Natural killer cell treated with Interleukin-12 subunit alpha and Interleukin-12 subunit beta and Interleukin-15 and Interleukin-18, amount 100 ng/mL, for 72 hours (primary cell): ENCODE data around the gene FMN1. TPM values are rescaled to one million over a fixed set of nuclear protein-coding genes. Genes with fewer than 3 reads are reported as not detected.

Experiments
- ATAC-seq, 2 donors: fragments of 150-1000 bp; cut with Tn5 transposase in 1 of 2; sonication (Bioruptor Pico), chemical (Tn5 transposase) in 1 of 2; 2 replicates each; pipeline ENCODE4 v1.10.0; 2021
- DNase-seq: peaks from one replicate; pipeline ENCODE4 v3.0.0; 2022; ENCODE audit warnings: low spot score
- H3K27ac Mint-ChIP-seq, 2 donors: 1 replicate in 1 of 2; 2 replicates in 1 of 2; pipeline ENCODE4 v1.8.0; 2022; ENCODE audit warnings: mixed read lengths in 2 of 2, mild to moderate bottlenecking in 1 of 2, moderate library complexity in 1 of 2
- H3K27me3 Mint-ChIP-seq, 2 donors: 1 replicate in 1 of 2; 2 replicates in 1 of 2; pipeline ENCODE4 v1.8.0; 2022; ENCODE audit warnings: mixed read lengths in 2 of 2
- H3K36me3 Mint-ChIP-seq: one replicate; pipeline ENCODE4 v1.8.0; 2022; ENCODE audit warnings: mixed read lengths
- H3K4me1 Mint-ChIP-seq, 2 donors: 1 replicate in 1 of 2; 2 replicates in 1 of 2; pipeline ENCODE4 v1.8.0; 2022; ENCODE audit warnings: low read depth in 2 of 2, mixed read lengths in 2 of 2, mild to moderate bottlenecking in 1 of 2
- H3K4me3 Mint-ChIP-seq: one replicate; pipeline ENCODE4 v1.8.0; 2022; ENCODE audit warnings: mixed read lengths
- H3K9me3 Mint-ChIP-seq: 2 replicates; pipeline ENCODE4 v1.8.0; 2022; ENCODE audit warnings: mixed read lengths
- total RNA-seq, 2 donors: library from RNA; stranded (reverse); gene quantifications; one replicate each; pipeline ENCODE4 v1.2.3, GENCODE V29; 2022

Gene FMN1
- total RNA-seq, 2 donors from 2014 or later = 0.55 to 2.6 TPM

GRCh38 chr15:33157371-33158037, 37.0 kb downstream of the FMN1 start:
- H3K4me1 Mint-ChIP-seq = peaks cover 0 to 7% of the 10 kb centered on the region in 2 donors

GRCh38 chr15:33155691-33156420, 38.7 kb downstream of the FMN1 start:
- no peak for ATAC-seq
- H3K4me1 Mint-ChIP-seq = peaks cover 0 to 7% of the 10 kb centered on the region in 2 donors
- H3K9me3 Mint-ChIP-seq = no peaks in the 10 kb centered on the region
- no peak overlapping the region for H3K4me3 Mint-ChIP-seq
- peaks cover 23 to 24% of the 10 kb centered on the region in 2 donors for H3K27me3 Mint-ChIP-seq
- no peak for DNase-seq
- H3K27ac Mint-ChIP-seq = no peak overlapping the region
- H3K36me3 Mint-ChIP-seq = no peaks in the 10 kb centered on the region

More at GRCh38 chr15:33157371-33158037, 37.0 kb downstream of the FMN1 start:
- no peak for DNase-seq
- no peak for ATAC-seq
- Mint-ChIP-seq H3K27me3 (peaks cover 33% of the 10 kb centered on the region in 2 donors), H3K4me3 (no peak overlapping the region), H3K36me3 (no peaks in the 10 kb centered on the region), H3K9me3 (no peaks in the 10 kb centered on the region), H3K27ac (no peak overlapping the region)

- DNase-seq = no peak
- H3K27ac Mint-ChIP-seq = no peak overlapping the region
These were observed 40.0 kb downstream of the FMN1 start for GRCh38 chr15:33154351-33155166.

GRCh38 chr15:33153548-33153947, 41.0 kb downstream of the FMN1 start:
- no peak for DNase-seq
- no peak overlapping the region for H3K27ac Mint-ChIP-seq
- H3K36me3 Mint-ChIP-seq = no peaks in the 10 kb centered on the region
- peaks cover 5 to 6% of the 10 kb centered on the region in 2 donors for H3K4me1 Mint-ChIP-seq
- no peak overlapping the region for H3K4me3 Mint-ChIP-seq
- no peaks in the 10 kb centered on the region for H3K9me3 Mint-ChIP-seq
- no peak for ATAC-seq
- peaks cover 5 to 15% of the 10 kb centered on the region in 2 donors for H3K27me3 Mint-ChIP-seq

More at GRCh38 chr15:33154351-33155166, 40.0 kb downstream of the FMN1 start:
- Mint-ChIP-seq H3K9me3 (no peaks in the 10 kb centered on the region), H3K4me3 (no peak overlapping the region), H3K27me3 (peaks cover 15 to 18% of the 10 kb centered on the region in 2 donors), H3K4me1 (peaks cover 0 to under 1% of the 10 kb centered on the region in 2 donors), H3K36me3 (no peaks in the 10 kb centered on the region)
- ATAC-seq = peak in 1 of 2 donors; percentile 28

- Mint-ChIP-seq H3K27me3 (peaks cover 0 to 12% of the 10 kb centered on the region in 2 donors), H3K4me1 (peaks cover 12 to 14% of the 10 kb centered on the region in 2 donors), H3K9me3 (no peaks in the 10 kb centered on the region), H3K27ac (no peak overlapping the region), H3K36me3 (no peaks in the 10 kb centered on the region), H3K4me3 (no peak overlapping the region)
- ATAC-seq (no peak), DNase-seq (no peak)
These were observed 41.9 kb downstream of the FMN1 start for GRCh38 chr15:33152502-33153109.

GRCh38 chr15:33150971-33151370, 43.5 kb downstream of the FMN1 start:
- Mint-ChIP-seq H3K36me3 (no peaks in the 10 kb centered on the region), H3K9me3 (no peaks in the 10 kb centered on the region), H3K4me1 (peaks cover 12 to 18% of the 10 kb centered on the region in 2 donors), H3K27ac (no peak overlapping the region), H3K27me3 (peaks cover 0 to 12% of the 10 kb centered on the region in 2 donors), H3K4me3 (no peak overlapping the region)
- ATAC-seq (no peak), DNase-seq (no peak)

GRCh38 chr15:33150431-33150941, 44.0 kb downstream of the FMN1 start:
- no peaks in the 10 kb centered on the region for H3K9me3 Mint-ChIP-seq
- no peak overlapping the region for H3K4me3 Mint-ChIP-seq
- peaks cover 12 to 18% of the 10 kb centered on the region in 2 donors for H3K4me1 Mint-ChIP-seq
- H3K36me3 Mint-ChIP-seq = no peaks in the 10 kb centered on the region
- ATAC-seq (no peak), DNase-seq (no peak)
- no peak overlapping the region for H3K27ac Mint-ChIP-seq
- peaks cover under 1 to 12% of the 10 kb centered on the region in 2 donors for H3K27me3 Mint-ChIP-seq

GRCh38 chr15:33149919-33150318, 44.6 kb downstream of the FMN1 start:
- ATAC-seq (no peak), DNase-seq (no peak)
- peaks cover 6 to 16% of the 10 kb centered on the region in 2 donors for H3K27me3 Mint-ChIP-seq
- no peaks in the 10 kb centered on the region for H3K9me3 Mint-ChIP-seq
- no peak overlapping the region for H3K27ac Mint-ChIP-seq
- H3K4me1 Mint-ChIP-seq = peaks cover 12 to 18% of the 10 kb centered on the region in 2 donors
- no peaks in the 10 kb centered on the region for H3K36me3 Mint-ChIP-seq
- H3K4me3 Mint-ChIP-seq = no peak overlapping the region

- H3K27me3 Mint-ChIP-seq = peaks cover 8 to 10% of the 10 kb centered on the region in 2 donors
- no peaks in the 10 kb centered on the region for H3K36me3 Mint-ChIP-seq
- DNase-seq (no peak), ATAC-seq (peak; percentile 36 to 67)
- no peaks in the 10 kb centered on the region for H3K9me3 Mint-ChIP-seq
- H3K27ac Mint-ChIP-seq = peak overlapping the region; percentile 28 to 39
- H3K4me3 Mint-ChIP-seq = peak overlapping the region; percentile 63
- H3K4me1 Mint-ChIP-seq = peaks cover 12 to 18% of the 10 kb centered on the region in 2 donors
These were observed 46.3 kb downstream of the FMN1 start for GRCh38 chr15:33148129-33148751.

GRCh38 chr15:33146051-33146450, 48.5 kb downstream of the FMN1 start:
- H3K27me3 Mint-ChIP-seq = peaks cover 8 to 9% of the 10 kb centered on the region in 2 donors

GRCh38 chr15:33145447-33145846, 49.1 kb downstream of the FMN1 start:
- H3K36me3 Mint-ChIP-seq = no peaks in the 10 kb centered on the region
- H3K27ac Mint-ChIP-seq = no peak overlapping the region
- no peaks in the 10 kb centered on the region for H3K9me3 Mint-ChIP-seq
- H3K4me3 Mint-ChIP-seq = no peak overlapping the region
- peaks cover 9% of the 10 kb centered on the region in 2 donors for H3K27me3 Mint-ChIP-seq
- H3K4me1 Mint-ChIP-seq = peaks cover 12 to 18% of the 10 kb centered on the region in 2 donors
- DNase-seq (no peak), ATAC-seq (no peak)

More at GRCh38 chr15:33146051-33146450, 48.5 kb downstream of the FMN1 start:
- Mint-ChIP-seq H3K36me3 (no peaks in the 10 kb centered on the region), H3K4me1 (peaks cover 12 to 18% of the 10 kb centered on the region in 2 donors), H3K4me3 (no peak overlapping the region), H3K9me3 (no peaks in the 10 kb centered on the region), H3K27ac (no peak overlapping the region)
- DNase-seq = no peak
- ATAC-seq = no peak

GRCh38 chr15:33142708-33143107, 51.8 kb downstream of the FMN1 start:
- no peak overlapping the region for H3K4me3 Mint-ChIP-seq
- H3K27ac Mint-ChIP-seq = no peak overlapping the region
- H3K4me1 Mint-ChIP-seq = peaks cover 0 to 5% of the 10 kb centered on the region in 2 donors
- DNase-seq (no peak), ATAC-seq (no peak)
- H3K36me3 Mint-ChIP-seq = no peaks in the 10 kb centered on the region
- H3K27me3 Mint-ChIP-seq = peaks cover 13 to 16% of the 10 kb centered on the region in 2 donors
- no peaks in the 10 kb centered on the region for H3K9me3 Mint-ChIP-seq

- DNase-seq (no peak), ATAC-seq (no peak)
- Mint-ChIP-seq H3K9me3 (no peaks in the 10 kb centered on the region), H3K27me3 (peaks cover 5 to 17% of the 10 kb centered on the region in 2 donors), H3K36me3 (no peaks in the 10 kb centered on the region), H3K4me1 (no peaks in the 10 kb centered on the region), H3K27ac (no peak overlapping the region), H3K4me3 (no peak overlapping the region)
These were observed 56.5 kb downstream of the FMN1 start for GRCh38 chr15:33138000-33138399.
